ENCODE measurements around the gene ADD3.

Gene ADD3

DNA sequence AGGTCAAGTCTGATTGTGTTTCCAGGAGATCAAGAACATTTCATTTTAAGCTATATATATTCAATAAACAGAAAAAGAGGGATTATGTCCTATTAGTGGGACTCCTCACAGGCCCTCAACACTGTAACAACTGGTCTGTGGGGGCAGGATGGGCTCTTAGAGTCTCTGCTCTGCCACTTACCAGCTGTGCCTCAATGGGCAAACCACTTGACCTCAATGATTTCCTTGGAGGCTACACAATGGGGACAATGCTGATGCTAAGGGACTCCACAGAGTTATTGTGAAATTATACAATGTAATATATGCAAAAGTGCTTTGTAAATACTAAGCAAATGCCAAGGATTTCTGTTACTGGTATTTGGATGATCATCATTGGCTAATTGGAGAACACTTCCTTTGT is 166.4 kb downstream of the ADD3 start:
- TF ChIP-seq, protein P1, sequence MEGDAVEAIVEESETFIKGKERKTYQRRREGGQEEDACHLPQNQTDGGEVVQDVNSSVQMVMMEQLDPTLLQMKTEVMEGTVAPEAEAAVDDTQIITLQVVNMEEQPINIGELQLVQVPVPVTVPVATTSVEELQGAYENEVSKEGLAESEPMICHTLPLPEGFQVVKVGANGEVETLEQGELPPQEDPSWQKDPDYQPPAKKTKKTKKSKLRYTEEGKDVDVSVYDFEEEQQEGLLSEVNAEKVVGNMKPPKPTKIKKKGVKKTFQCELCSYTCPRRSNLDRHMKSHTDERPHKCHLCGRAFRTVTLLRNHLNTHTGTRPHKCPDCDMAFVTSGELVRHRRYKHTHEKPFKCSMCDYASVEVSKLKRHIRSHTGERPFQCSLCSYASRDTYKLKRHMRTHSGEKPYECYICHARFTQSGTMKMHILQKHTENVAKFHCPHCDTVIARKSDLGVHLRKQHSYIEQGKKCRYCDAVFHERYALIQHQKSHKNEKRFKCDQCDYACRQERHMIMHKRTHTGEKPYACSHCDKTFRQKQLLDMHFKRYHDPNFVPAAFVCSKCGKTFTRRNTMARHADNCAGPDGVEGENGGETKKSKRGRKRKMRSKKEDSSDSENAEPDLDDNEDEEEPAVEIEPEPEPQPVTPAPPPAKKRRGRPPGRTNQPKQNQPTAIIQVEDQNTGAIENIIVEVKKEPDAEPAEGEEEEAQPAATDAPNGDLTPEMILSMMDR (IDR thresholded peaks at IDR 0.05; ENCODE audit: control extremely low read depth, extremely low read depth, low read depth, missing control alignments) = no peak
- CTCF ChIA-PET = interaction anchor here (0.8 to 3.9 kb wide), 4 partner anchors 10 to 33 kb away, joined by 3 to 14 read pairs (median 3); partner anchors contain the start of gene MXI1
- POLR2A ChIA-PET = no interaction called here
- no peak for DNase-seq (ENCODE audit: extremely low spot score)

DNA sequence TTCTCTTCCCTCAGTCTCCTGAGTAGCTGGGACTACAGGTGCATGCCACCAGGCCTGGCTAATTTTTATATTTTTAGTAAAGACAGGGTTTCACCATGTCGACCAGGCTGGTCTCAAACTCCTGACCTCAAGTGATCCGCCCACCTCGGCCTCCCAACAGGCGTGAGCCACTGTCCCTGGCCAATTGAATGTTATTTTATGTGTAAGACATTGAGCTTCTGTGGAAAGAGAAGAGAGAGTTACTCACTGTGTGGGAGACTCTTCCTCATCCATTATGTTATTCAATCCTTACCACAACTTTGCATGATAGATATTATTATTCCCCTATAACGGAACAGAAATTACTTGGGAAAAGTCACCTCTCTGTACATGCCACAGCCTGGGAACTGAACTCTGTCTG is 167.0 kb downstream of the ADD3 start:
- ChIA-PET POLR2A (no interaction called here), CTCF (interaction anchor here (0.9 to 3.9 kb wide), 6 partner anchors 10 to 88 kb away, joined by 3 to 14 read pairs (median 3); partner anchors contain the start of gene MXI1)

DNA sequence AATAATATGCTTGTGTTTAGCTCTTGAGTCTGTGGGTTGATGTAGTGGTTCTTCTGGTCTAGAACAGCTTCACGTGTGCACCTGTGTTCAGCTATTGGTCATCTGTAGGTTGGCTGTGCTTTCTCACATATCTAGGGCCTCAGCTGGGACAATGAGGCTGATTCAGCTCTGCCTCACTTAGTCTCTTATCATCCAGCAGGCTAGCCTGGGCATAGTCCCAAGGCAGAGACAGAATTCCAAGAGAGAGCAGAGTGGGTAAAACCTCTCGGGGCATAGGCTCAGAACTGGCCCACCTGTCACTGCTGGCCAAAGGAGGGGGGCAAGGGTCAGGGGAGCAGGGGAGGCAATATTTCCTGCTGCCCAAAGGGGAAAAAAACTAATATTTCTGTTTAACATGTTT is 167.6 kb downstream of the ADD3 start:
- TF ChIP-seq, protein P1 (IDR thresholded peaks at IDR 0.05; ENCODE audit: control extremely low read depth, extremely low read depth, low read depth, missing control alignments) = no peak
- POLR2A ChIA-PET = no interaction called here
- no peak for DNase-seq (ENCODE audit: extremely low spot score)
- CTCF ChIA-PET = interaction anchor here (0.9 to 3.9 kb wide), 5 partner anchors 11 to 88 kb away, joined by 3 to 14 read pairs (median 3); partner anchors contain the start of gene MXI1

More for the DNA sequence above, 167.0 kb downstream of the ADD3 start:
- no peak for DNase-seq (ENCODE audit: extremely low spot score)
- TF ChIP-seq, protein P1 (IDR thresholded peaks at IDR 0.05; ENCODE audit: control extremely low read depth, extremely low read depth, low read depth, missing control alignments) = no peak

- TF ChIP-seq, protein P1 (IDR thresholded peaks at IDR 0.05; ENCODE audit: control extremely low read depth, extremely low read depth, low read depth, missing control alignments) = no peak
- ChIA-PET POLR2A (no interaction called here), CTCF (interaction anchor here (1.1 to 3.9 kb wide), 3 partner anchors 24 to 34 kb away, joined by 3 to 14 read pairs (median 4); partner anchors contain the start of gene MXI1)
- no peak for DNase-seq (ENCODE audit: extremely low spot score)
Observed at GRCh38 chr10:110176141-110177030, 168.6 kb downstream of the ADD3 start.

GRCh38 chr10:110179220-110179619 is 171.4 kb downstream of the ADD3 start:
- ChIA-PET CTCF (interaction anchor here (1.8 kb wide), 1 partner anchor 28 kb away, joined by 4 read pairs; the partner anchor contains the start of gene MXI1), POLR2A (interaction anchor here (0.5 kb wide), 1 partner anchor 72 kb away, joined by 3 read pairs; no protein-coding TSS in a partner anchor)
- TF ChIP-seq, protein P1 (IDR thresholded peaks at IDR 0.05; ENCODE audit: control extremely low read depth, extremely low read depth, low read depth, missing control alignments) = no peak
- no peak for DNase-seq (ENCODE audit: extremely low spot score)

- TF ChIP-seq, protein P1 (IDR thresholded peaks at IDR 0.05; ENCODE audit: control extremely low read depth, extremely low read depth, low read depth, missing control alignments) = no peak
- ChIA-PET POLR2A (no interaction called here), CTCF (interaction anchor here (1.1 kb wide), 1 partner anchor 14 kb away, joined by 3 read pairs; no protein-coding TSS in a partner anchor)
- no peak for DNase-seq (ENCODE audit: extremely low spot score)
Observed at GRCh38 chr10:110181451-110181850, 173.7 kb downstream of the ADD3 start.
